HL-60 (cell line): ENCODE measurements around the gene ZCCHC2.

Source experiments
- DNase-seq, 2 experiments: peaks; one replicate each; pipeline ENCODE4 v3.0.0-alpha.2; 2010 to 2020; ENCODE audit warnings: low read depth in 1 of 2, low spot score in 1 of 2
- H3K27ac ChIP-seq: fragments of 250-450 bp; sonication (Bioruptor Pico); replicated peaks from 2 replicates; pipeline ENCODE4 v1.5.1; 2020; ENCODE audit warnings: mild to moderate bottlenecking, moderate library complexity
- H3K27me3 ChIP-seq: fragments of 250-450 bp; sonication (Bioruptor Pico); 2 replicates; pipeline ENCODE4 v1.5.1; 2021; ENCODE audit warnings: mild to moderate bottlenecking, moderate library complexity; ENCODE audit not compliant: insufficient read depth, poor library complexity, severe bottlenecking
- H3K4me3 ChIP-seq: replicated peaks from 2 replicates; pipeline ENCODE4 v1.5.1; 2011; ENCODE audit warnings: mild to moderate bottlenecking, control low read depth, low read length; ENCODE audit not compliant: insufficient read depth
- CTCF ChIP-seq: IDR thresholded peaks from one replicate; pipeline ENCODE4 v1.5.1; 2011; ENCODE audit warnings: low read length, control low read depth, inconsistent platforms; ENCODE audit not compliant: insufficient read depth
- GABPA ChIP-seq: IDR thresholded peaks from 2 replicates; pipeline ENCODE4 v1.6.1; 2012; ENCODE audit warnings: low read depth
- POLR2AphosphoS5 ChIP-seq: IDR thresholded peaks from 2 replicates; pipeline ENCODE4 v1.6.1; 2012; ENCODE audit warnings: low read depth
- REST ChIP-seq: IDR thresholded peaks from 2 replicates; pipeline ENCODE4 v1.6.1; 2012; ENCODE audit warnings: low read depth; ENCODE audit not compliant: insufficient replicate concordance
- SPI1 ChIP-seq: IDR thresholded peaks from 2 replicates; pipeline ENCODE4 v1.6.1; 2012; ENCODE audit warnings: low read depth, mild to moderate bottlenecking, borderline replicate concordance

The ZCCHC2 gene

DNA sequence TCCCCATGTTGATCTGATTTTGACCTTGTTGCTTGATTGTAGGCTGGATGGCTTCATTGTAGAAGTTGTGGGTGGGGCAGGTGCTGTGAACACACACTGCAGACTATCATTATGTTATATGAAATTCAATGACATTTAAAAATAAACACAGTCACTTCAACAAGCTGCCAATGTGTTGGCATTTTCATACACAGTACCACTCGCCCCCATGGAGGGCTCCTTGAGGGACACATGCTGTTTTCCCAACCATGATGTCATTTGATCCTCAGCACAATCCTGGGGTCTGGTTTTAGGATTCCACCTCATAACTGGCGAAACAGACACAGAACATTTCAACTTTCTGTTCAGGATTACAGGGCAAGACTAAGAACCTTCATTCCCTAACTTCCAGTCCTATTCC lies 86.9 kb downstream of the ZCCHC2 start:
- TF ChIP-seq SPI1 (no peak), POLR2AphosphoS5 (no peak), REST (no peak), GABPA (no peak), CTCF (no peak)
- DNase-seq: no peak
- no peak overlapping the region for H3K4me3 ChIP-seq
- H3K27me3 ChIP-seq: no peaks in the 10 kb centered on the region
- no peak overlapping the region for H3K27ac ChIP-seq

DNA sequence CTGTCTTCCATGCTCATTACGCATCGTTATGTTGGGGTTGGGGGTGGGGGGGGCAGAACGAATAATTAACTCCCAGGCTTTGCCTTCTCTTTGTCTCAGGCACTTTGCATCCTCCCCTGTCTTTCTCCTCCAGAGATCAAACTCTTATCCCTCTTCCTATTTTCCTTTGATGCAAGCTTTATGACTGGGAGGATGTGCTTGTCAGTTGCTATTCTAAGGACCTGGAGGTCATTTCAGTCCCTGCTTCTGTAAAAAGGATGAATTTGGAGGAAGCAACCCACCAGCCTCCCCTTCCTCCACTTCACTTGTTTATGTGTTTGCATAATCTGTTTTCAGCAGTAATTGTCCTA lies 87.5 kb downstream of the ZCCHC2 start:
- Histone ChIP-seq H3K27ac (no peak overlapping the region), H3K27me3 (no peaks in the 10 kb centered on the region), H3K4me3 (no peak overlapping the region)
- no peak for DNase-seq
- TF ChIP-seq POLR2AphosphoS5: no peak

- TF ChIP-seq POLR2AphosphoS5: no peak
- TF ChIP-seq REST: no peak
- no peak for TF ChIP-seq GABPA
- no peak for TF ChIP-seq CTCF
- no peak for TF ChIP-seq SPI1
- H3K27ac ChIP-seq: no peak overlapping the region
- H3K4me3 ChIP-seq: no peak overlapping the region
- DNase-seq: no peak
- no peaks in the 10 kb centered on the region for H3K27me3 ChIP-seq
Observed at GRCh38 chr18:62610701-62611411, 88.0 kb downstream of the ZCCHC2 start.

GRCh38 chr18:62611453-62612288 lies 88.8 kb downstream of the ZCCHC2 start:
- H3K27ac ChIP-seq: no peak overlapping the region
- no peaks in the 10 kb centered on the region for H3K27me3 ChIP-seq
- TF ChIP-seq SPI1 (no peak), CTCF (no peak), POLR2AphosphoS5 (no peak), GABPA (no peak), REST (no peak)
- DNase-seq: no peak
- no peak overlapping the region for H3K4me3 ChIP-seq
